Nephron (organoid): ENCODE measurements around the gene ALPI.
"Not testable (repeated sequence)": the region's sequence is repeated elsewhere in the genome, so short reads cannot be mapped to it uniquely, and the experiment has no call there.

Experiments
- H3K27ac Mint-ChIP-seq, 3 experiments: 2 replicates each; pipeline ENCODE4 v1.8.0; 2020; ENCODE audit warnings: mixed read lengths in 3 of 3, mild to moderate bottlenecking in 2 of 3, moderate library complexity in 1 of 3
- H3K27me3 Mint-ChIP-seq: 2 replicates; pipeline ENCODE4 v1.8.0; 2021; ENCODE audit warnings: low read depth, mild to moderate bottlenecking, moderate library complexity, mixed read lengths
- H3K36me3 Mint-ChIP-seq: 2 replicates; pipeline ENCODE4 v1.8.0; 2020; ENCODE audit warnings: low read depth, mixed read lengths
- H3K4me1 Mint-ChIP-seq: 2 replicates; pipeline ENCODE4 v1.8.0; 2020; ENCODE audit warnings: mixed read lengths
- H3K4me3 Mint-ChIP-seq, 3 experiments: 2 replicates each; pipeline ENCODE4 v1.8.0; 2020; ENCODE audit warnings: mild to moderate bottlenecking in 3 of 3, mixed read lengths in 3 of 3, moderate library complexity in 2 of 3
- H3K9me3 Mint-ChIP-seq: 2 replicates; pipeline ENCODE4 v1.8.0; 2020; ENCODE audit warnings: mixed read lengths
- CTCF ChIP-seq, 3 experiments: fragments of 200-600 bp; sonication (generic); IDR thresholded peaks; one replicate each; pipeline ENCODE4 v1.5.0; 2021; ENCODE audit warnings: antibody characterized with exemption in 3 of 3; ENCODE audit not compliant: unreplicated experiment in 3 of 3

The ALPI gene

GRCh38 chr2:232446266-232446777, 9.6 kb upstream of the ALPI start:
- not testable (repeated sequence) for H3K27ac Mint-ChIP-seq, H3K9me3 Mint-ChIP-seq, H3K4me3 Mint-ChIP-seq, H3K36me3 Mint-ChIP-seq
- TF ChIP-seq CTCF (IDR thresholded peaks at IDR 0.05; ENCODE audit: unreplicated experiment in 3 of 3), result peak in 2 of 3 experiments; percentile 37 to 45
- peaks cover 14% of the 10 kb centered on the region for H3K4me1 Mint-ChIP-seq
- peaks cover 11% of the 10 kb centered on the region for H3K27me3 Mint-ChIP-seq

GRCh38 chr2:232447091-232447620, 8.8 kb upstream of the ALPI start:
- Mint-ChIP-seq H3K9me3 (no peaks in the 10 kb centered on the region), H3K27ac (peak overlapping the region in 2 of 3 experiments; percentile 21 to 44), H3K27me3 (peaks cover 11% of the 10 kb centered on the region), H3K4me1 (peaks cover 14% of the 10 kb centered on the region), H3K4me3 (no peak overlapping the region), H3K36me3 (no peaks in the 10 kb centered on the region)
- TF ChIP-seq CTCF (IDR thresholded peaks at IDR 0.05; ENCODE audit: unreplicated experiment in 3 of 3), result no peak

GRCh38 chr2:232447638-232448303, 8.2 kb upstream of the ALPI start:
- Mint-ChIP-seq H3K9me3 (no peaks in the 10 kb centered on the region), H3K27me3 (peaks cover 14% of the 10 kb centered on the region), H3K36me3 (no peaks in the 10 kb centered on the region), H3K27ac (peak overlapping the region in 2 of 3 experiments; percentile 21 to 44), H3K4me3 (no peak overlapping the region), H3K4me1 (peaks cover 14% of the 10 kb centered on the region)
- TF ChIP-seq CTCF (IDR thresholded peaks at IDR 0.05; ENCODE audit: unreplicated experiment in 3 of 3), result no peak

- H3K27me3 Mint-ChIP-seq, result peaks cover 18% of the 10 kb centered on the region
- no peaks in the 10 kb centered on the region for H3K36me3 Mint-ChIP-seq
- H3K4me3 Mint-ChIP-seq, result no peak overlapping the region
- no peaks in the 10 kb centered on the region for H3K9me3 Mint-ChIP-seq
- no peak overlapping the region for H3K27ac Mint-ChIP-seq
- H3K4me1 Mint-ChIP-seq, result peaks cover 14% of the 10 kb centered on the region
- TF ChIP-seq CTCF (IDR thresholded peaks at IDR 0.05; ENCODE audit: unreplicated experiment in 3 of 3), result no peak
Observed at GRCh38 chr2:232448304-232448690, 7.7 kb upstream of the ALPI start.

GRCh38 chr2:232449964-232450363, 6.0 kb upstream of the ALPI start:
- Mint-ChIP-seq H3K27ac (no peak overlapping the region), H3K9me3 (no peaks in the 10 kb centered on the region), H3K27me3 (peaks cover 25% of the 10 kb centered on the region), H3K36me3 (no peaks in the 10 kb centered on the region), H3K4me3 (no peak overlapping the region), H3K4me1 (peaks cover 14% of the 10 kb centered on the region)
- no peak for TF ChIP-seq CTCF (IDR thresholded peaks at IDR 0.05; ENCODE audit: unreplicated experiment in 3 of 3)

- not testable (repeated sequence) for H3K9me3 Mint-ChIP-seq, H3K4me3 Mint-ChIP-seq, H3K27ac Mint-ChIP-seq, H3K36me3 Mint-ChIP-seq
- peaks cover 14% of the 10 kb centered on the region for H3K4me1 Mint-ChIP-seq
- H3K27me3 Mint-ChIP-seq, result peaks cover 25% of the 10 kb centered on the region
Observed at GRCh38 chr2:232451645-232452044, 4.3 kb upstream of the ALPI start.
